ENCODE measurements around the gene NEXMIF.

GRCh38 chrX:74800062-74800461 is 125.2 kb downstream of the NEXMIF start:
- no peak for TF ChIP-seq CTCF (IDR thresholded peaks at IDR 0.05)
- no peak for TF ChIP-seq POLR2AphosphoS5 (IDR thresholded peaks at IDR 0.05; ENCODE audit: low read depth, low read length)
- TF ChIP-seq REST (IDR thresholded peaks at IDR 0.05; ENCODE audit: insufficient read depth in 1 of 2, low read depth in 2 of 2, low read length in 1 of 2): no peak
- TF ChIP-seq SIN3A (IDR thresholded peaks at IDR 0.05; ENCODE audit: borderline replicate concordance, insufficient read depth, low read depth, low read length): no peak
